Hematopoietic multipotent progenitor cell treated with erythropoietin and hydrocortisone succinate and interleukin-3 and kit ligand, for 15 days (in vitro differentiated cells): ENCODE results near the gene PTMA.
"Not testable (repeated sequence)": the region's sequence is repeated elsewhere in the genome, so short reads cannot be mapped to it uniquely, and the experiment has no call there.

ENCODE experiments used
- DNase-seq: peaks from one replicate; pipeline ENCODE4 v3.0.0-alpha.2; 2015; ENCODE audit warnings: low spot score

The PTMA gene

DNA sequence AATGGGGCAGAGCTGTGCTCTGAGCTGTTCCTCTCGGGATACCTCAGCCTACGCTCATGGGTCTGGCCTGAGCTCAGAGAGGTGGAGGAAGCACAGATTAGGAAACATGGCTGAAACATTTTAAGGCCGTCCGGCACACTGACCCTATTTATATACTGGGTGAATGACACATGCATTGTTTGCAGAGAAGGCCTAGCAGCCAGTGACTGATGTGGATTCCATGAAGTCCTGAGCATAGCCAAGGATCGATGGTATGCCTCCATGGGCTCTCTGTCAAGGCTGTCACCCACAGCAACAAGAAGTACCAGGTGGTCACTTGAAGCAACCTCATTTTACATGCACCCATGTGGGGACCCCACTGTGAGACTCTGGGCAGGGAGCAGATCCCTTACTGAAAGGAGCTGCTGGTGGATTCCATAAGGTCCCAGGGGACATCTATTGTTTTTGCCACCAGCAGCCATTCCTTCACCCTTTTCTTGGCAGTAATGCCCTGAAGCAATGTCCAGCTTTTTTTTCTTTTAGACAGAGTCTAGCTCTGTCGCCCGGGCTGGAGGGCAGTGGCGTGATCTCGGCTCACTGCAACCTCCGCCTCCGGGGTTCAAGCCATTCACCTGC lies 8.4 kb downstream of the PTMA start:
- DNase-seq: no peak

DNA sequence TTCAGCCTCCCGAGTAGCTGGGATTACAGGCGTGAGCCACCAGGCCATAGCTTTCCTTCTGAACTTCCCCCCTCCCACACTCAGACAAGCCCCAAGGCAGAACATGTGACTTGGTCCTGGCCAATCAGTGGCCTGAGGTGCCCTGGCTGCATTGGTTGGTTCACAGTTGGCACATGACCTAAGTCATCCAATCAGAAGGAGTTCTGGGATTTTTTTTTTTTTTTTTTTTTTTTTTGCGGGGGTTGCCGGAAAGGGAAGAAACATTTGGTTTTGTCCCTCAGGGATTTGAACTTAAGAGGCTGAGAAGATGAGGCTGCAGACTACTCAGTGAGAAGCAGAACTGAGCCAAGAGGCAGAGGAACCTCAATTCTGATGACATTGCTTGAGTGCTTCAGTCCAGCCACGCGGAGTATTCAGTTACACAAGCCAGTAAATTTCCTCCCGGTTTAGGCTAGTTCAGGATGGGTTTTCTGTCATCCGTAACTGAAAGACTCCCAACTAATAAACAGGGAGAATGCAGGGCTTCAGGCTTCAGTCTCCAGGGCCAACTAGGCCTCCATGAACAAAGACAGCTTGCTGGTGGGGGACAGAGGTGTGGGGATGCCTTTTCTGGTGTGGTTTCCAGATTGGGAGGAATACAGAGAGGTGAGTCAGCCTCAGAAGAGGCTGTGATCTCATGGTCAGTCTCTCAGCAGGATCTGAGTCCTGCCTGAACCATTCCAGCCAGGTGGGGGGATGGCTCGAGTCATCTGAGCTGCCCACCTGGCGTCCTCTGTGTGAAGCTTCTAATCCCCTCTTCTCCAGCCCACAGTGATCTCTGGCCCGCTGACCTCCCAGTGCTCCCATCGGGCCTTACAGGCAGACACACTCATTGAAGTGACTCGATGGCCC lies 9.2 kb downstream of the PTMA start:
- peak; percentile 18 for DNase-seq

DNA sequence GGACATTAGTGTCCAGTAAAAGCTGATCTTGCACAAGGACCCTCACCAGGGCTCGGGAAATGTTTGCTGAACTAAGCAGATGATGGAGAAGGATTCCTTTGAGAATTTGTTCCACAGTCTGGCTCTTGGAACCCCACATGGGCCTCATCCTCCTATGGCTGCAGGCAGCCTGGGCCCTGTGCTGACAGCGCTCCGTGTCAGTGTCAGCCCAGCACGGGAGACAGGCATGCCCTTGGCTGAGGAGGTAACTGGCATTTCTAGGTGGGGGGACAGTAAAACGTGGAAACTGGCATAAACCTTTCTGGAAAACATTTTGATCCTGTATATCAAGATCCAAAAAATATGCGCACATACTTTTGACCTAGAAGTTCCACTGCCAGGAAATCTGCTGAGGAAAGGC lies 10.5 kb downstream of the PTMA start:
- DNase-seq: no peak

DNA sequence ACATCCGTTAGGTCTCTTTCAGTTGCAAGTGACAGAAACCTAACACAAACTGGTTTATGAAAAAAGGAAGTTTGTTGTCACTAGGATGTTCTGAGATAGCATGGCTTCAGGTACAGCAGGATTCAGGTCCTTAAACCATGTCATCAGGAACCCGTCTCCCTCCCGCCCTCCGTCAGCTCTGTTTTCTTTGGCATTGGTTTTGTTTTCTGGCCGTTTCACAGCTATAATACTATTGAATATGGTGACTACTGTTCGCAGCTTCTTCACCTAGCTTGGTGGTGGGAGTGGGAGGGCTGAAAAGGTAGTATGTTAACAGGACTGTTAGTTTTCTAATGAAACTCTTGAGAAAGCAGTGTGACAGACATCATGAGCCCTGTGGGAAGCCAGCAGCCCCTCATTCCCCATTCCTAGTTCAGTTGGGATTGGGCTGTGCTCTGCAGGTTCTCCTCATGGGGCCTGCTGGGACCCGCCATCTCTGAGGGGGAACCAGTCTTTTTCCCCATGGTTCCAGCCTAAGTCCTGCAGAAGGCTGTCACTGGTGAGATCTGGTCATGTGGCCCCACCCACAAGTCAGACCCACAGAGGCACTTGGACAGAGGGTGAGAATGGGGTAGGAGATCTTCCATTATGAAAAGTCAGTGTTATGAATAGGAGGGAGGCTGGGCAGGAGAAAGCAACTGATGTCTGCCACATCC lies 12.1 kb downstream of the PTMA start:
- DNase-seq: no peak

DNA sequence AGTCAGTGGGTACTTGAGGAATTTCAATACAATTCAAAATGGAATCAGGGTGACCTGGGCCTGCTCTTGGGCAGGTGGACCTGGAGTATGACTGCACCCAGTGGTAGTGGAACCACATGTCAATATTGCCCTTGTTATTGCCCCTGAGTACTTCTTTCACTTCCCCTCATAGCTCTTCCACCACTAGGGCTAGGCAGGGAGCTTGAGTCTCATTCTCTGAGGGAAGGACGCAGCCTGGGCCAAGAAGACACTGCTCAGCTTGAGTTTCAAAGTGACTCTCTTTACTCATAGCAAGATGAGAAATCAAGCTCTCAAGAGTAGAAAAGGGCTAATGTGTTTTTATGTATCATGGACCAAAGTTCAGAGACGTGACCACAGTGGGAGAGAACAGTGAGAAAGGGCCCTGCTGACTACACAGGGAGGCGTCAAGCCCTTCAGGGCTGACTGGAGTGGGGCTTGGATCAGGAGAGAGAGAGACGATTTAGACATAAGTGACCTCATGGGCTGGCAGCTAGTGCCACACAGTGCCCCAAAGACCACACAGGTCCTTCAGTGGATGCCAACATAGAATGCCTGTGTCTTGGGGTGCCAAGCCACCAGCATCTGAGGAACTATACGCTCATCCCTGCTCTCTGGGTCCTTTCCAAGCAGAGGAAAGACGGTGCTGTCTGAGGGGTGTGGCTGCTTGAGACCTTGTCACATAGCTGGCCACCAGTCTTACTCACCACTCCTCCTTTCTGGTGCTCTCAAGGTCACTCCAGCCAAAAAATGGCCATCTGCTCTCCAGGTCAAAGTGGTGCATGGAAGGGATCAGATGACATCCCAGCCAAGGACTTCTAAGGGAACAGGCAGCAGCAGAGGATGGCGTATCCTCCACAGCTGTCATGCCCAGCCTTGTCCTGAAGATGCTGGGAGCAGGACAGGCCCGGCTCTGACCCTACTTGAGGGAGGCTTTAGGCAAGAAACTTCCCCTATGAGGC lies 13.0 kb downstream of the PTMA start:
- no peak for DNase-seq

DNA sequence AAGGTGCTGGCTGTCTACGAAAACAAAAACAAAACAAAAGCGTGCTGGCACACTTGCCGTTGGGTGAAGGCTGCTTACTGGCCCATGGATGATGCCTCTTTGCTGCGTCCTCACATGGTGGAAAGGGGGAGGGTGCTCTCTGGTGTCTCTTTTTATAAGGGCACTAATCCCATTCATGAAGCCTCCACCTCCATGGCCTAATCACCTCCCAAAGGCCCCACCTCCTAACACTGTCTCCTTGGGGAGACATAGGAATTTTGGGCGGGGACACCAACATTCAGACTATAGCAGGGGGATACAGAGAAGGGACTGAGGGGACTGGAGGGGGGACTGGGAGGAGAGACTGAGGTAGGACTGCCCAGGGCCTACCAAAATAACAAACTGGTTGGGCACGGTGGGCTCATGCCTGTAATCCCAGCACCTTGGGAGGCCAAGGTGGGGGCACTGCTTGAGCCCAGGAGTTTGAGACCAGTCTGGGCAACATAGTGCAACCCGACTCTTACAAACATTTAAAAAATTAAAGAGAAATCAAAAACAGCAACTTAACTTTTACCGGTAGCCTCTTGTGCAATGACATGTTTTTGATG lies 14.5 kb downstream of the PTMA start:
- no peak for DNase-seq

DNA sequence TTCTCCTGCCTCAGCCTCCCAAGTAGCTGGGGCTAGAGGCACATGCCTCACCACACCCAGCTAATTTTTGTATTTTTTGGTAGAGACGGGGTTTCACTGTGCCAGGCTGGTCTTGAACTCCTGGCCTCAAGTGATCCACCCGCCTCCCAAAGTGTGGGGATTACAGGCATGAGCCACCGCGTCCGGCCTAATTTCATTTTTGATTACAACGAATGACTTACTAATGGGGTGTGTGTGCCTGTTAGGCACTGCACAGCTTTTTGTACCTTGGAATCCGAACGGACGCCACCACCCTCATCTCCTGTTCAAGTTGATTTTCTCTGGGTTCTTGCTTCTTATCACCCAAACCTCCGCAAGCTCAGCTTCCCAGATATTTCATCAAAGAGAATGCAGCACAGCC lies 17.2 kb downstream of the PTMA start:
- DNase-seq: no peak

DNA sequence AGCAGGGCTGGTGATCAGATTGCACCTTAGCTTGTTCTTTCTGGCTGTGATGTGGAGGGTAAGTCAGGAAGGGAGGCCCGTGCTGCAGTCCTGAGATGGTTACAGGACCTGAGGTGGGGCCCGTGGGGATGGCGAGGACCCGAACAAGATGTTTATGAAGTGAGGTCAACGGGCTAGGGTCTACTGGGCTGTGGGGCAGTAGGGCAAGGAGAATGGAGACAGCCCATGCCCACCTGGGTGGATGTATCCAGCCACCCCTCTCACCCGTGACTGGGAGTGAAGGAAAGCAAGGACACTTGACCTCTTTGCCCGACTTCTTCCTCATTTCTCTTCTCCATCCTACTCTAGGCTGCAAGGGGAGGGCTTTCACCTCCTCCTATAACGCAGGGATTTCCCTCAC lies 18.0 kb downstream of the PTMA start:
- DNase-seq: no peak

DNA sequence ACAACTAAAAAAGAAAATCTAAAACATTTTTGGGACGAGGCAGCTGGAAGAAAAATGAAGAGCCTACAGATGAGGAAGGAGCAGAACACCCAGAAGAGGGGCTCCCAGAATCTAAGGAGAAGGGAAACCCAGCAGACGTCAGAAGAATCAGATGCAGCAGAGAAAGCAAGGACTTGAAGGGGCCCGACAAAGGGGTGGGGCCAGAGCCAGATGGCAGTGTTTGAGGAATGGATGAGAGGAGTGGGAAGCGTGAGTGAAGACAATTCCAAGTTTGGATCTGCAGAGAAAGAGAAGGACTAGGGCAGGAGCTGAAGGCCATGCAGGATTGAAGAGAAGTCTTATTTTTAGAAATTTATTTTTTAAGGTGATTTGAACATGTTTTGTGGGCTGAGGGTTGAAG lies 19.3 kb downstream of the PTMA start:
- no peak for DNase-seq

DNA sequence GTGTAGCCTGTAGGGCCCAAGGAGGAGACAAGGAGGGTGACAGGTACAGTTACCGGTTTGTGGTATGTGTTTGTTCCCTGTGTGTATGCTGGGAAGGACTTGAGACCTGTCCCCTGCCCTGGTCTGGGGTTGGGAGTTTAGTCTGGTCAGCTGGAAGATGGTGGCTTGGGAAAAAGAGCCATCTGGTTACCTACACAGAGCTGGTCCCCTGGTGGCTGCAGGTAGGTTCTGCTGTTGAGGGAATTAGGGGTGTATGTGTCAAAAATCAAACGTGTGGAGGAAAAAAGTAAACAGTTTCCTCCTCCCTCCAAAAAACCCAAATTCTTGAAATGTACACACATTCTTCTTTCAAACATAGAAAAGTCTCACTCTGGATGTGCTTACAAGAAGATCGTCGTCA lies 24.3 kb downstream of the PTMA start:
- no peak for DNase-seq

DNA sequence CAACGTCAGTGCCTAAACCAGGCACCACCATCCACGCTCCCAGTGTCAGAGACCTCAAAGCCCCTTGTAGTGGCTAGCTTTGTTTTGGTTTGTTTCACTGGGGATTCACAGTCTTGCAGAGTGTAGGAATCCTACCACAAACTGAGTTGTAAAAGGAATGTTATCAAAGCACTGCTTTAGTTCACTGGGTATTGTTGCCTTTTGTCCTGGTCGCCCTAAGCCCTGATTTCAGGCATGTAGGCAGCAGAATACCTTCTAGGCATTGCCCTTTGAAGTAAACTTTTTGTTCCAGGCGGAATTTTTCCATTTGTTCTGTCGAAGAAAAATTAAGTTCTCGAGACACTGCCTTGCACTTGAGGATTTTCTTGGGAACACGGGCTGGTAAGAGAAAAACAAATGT lies 29.4 kb downstream of the PTMA start:
- DNase-seq: no peak

DNA sequence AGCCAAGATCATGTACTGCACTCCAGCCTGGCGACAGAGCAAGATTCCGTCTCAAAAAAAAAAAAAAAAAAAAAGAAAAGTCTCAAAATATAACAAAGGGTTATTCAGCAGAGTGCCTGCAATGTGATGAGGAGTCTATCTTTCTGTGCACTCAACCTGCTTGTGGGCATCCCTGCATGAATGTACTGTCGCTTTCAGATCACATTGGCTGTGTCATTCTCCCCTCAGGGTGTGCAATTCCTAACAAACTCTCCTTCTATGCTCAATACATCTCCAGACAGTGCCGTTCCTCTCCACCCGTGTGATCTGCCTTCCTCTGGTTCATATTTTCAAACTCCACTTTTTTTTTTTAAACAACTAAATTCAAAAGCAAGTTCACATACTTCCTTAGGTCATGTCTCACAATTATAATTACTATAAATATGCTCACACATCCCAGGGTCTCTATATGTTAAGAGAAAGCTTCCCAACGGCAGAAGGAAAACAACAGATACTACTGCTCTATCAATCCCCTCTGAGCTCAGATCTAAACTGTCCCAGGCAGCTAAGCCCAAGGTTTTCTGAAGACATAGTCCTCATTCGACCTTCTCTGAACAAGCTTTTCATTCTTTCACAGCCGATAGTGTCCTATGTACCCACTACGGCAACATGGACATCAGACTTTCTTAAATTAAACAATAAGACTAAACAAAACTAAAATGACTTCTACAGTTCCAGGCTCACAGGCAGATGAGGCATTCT lies 35.2 kb downstream of the PTMA start:
- DNase-seq: no peak

DNA sequence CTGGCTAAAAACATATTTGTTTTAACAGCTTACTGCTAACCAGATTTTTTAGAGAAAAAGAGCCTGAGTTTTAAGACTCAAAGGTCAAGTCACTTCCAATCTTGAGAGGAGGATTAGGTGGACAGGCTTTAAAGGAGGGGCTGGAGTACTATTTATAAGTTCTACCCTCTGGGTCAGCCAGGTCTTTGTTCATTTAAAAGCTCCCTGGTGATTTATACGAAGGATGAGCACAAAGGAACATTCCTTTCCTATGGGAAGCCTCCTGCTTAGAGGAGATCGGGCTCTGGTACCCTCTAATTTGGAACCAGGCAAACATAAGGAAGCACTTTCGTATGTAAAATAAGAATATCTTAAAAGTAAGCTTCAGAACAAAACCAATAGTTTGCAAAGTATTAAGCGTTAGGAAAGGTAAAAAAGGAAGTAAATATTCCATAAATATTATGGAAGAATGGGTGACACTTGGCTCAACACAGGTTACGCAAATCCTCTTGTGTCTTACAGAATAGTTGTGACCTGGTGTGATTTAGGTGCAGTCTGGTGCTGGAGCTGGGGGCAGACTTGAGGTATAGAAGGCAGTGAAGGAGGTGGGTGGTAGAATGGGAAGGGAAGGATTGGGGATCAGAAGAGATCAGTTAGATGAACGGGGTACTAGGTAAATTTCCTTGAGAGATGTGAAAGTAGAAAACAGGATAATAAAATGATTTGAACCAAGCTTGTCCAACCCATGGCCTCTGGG lies 37.1 kb downstream of the PTMA start:
- no peak for DNase-seq

DNA sequence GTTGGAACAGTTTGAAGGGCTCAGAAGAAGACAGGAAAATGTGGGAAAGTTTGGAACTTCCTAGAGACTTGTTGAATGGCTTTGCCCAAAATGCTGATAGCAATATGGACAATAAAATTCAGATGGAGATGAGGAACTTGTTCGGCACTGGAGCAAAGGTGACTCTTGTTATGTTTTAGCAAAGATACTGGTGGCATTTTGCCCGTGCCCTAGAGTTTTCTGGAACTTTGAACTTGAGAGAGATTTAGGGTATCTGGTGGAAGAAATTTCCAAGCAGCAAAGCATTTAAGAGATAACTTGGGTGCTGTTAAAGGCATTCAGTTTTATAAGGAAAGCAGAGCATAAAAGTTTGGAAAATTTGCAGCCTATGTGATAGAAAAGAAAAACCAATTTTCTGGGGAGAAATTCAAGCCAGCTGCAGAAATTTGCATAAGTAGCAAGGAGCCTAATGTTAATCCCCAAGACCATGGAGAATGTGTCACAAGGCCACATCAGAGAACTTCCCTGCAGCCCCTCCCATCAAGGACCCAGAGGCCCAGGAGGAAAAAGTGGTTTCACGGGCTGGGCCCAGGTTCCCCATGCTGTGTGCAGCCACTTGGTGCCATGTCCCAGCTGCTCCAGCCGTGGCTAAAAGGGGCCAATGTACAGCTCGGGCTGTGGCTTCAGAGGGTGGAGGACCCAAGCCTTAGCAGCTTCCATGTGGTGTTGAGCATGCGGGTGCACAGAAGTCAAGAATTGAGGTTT lies 40.0 kb downstream of the PTMA start:
- DNase-seq: not testable (repeated sequence)

DNA sequence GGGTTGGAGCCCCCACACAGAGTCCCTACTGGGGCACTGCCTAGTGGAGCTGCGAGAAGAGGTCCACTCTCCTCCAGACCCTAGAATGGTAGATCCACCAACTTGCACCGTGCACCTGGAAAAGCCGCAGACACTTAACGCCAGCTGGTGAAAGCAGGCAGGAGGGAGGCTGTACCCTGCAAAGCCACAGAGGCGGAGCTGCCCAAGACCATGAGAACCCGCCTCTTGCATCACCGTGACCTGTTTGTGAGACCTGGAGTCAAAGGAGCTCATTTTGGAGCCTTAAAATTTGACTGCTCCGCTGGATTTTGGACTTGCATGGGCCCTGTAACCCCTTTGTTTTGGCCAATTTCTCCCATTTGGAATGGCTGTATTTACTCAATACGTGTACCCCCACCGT lies 40.7 kb downstream of the PTMA start:
- DNase-seq: not testable (repeated sequence)

DNA sequence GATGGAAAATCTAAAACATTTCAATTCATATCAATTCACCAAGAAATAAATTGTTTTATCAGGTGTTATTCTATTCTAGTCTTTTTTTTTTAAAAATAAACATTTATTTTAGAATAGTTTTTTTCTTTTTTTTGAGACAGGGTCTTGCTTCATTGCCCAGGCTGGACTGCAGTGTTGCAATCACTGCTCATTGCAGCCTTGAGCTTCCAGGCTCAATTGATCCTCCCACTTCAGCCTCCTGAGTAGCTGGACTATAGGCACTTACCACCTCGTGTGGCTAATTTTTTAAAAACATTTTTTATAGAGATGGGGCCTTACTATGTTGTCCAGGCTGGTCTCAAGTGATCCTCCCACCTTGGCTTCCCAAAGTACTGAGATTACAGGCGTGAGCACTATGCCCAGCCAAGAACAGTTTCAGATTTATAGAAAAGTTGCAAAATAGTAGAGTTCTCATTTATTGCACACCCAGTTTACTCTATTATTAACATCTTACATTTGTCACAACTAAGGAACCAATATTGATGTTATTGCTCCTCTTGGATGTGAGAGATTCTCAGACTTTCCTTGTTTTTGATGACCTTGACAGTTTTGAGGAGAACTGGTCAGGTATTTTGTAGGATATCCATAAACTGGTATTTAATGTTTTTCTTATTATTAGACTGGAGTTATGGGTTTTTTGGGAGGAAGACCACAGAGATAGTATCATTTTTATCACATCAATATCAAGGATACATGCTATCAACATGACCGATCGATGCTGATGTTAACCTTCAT lies 42.9 kb downstream of the PTMA start:
- DNase-seq: no peak

DNA sequence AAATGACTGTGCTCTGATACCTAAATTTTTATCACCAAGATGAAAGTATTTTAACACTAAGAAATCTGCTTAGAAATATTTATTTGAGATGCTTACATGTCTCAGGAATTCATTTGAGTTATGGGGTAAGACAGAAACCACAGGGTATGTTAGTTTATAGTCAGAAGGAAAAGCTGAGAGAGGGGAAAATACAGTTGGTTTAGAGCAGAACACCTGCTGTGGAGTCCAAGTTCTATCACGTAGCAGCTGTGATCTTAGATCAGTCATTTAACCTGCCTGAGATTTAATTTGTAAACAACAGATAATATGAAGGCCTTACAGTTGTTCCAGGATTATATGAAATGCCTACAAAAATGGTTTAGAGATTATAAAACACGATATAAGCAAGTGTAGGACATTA lies 43.7 kb downstream of the PTMA start:
- DNase-seq: no peak

DNA sequence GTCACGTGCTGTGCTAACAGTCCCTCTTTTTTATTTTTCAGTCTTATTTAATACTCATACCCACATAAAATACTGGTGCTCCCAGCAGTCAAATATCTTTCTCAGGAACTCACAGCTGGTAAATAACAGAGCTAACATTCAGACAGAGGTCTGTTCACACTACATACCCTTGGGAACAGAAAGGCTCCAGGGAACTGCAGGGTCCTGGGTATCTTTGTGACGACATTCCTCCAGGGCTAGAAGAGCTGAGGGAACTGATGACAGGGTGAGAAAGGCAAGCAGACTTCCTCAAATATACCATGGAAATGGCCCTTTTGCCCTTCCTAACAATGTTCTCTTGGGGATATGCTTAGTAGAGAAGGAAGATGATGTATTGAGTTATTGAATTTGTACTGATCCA lies 53.4 kb downstream of the PTMA start:
- DNase-seq: no peak
